GM12878 (cell line): ENCODE results near the gene TRAP1. TPM values are rescaled to one million over a fixed set of nuclear protein-coding genes. Genes with fewer than 3 reads are reported as not detected.

ENCODE experiments used
- CHD2 ChIP-seq: IDR thresholded peaks from 2 replicates; pipeline ENCODE4 v1.6.1; 2011; ENCODE audit warnings: low read depth, low read length, improper control_type of control experiment, borderline replicate concordance
- CREM ChIP-seq: IDR thresholded peaks from 2 replicates; pipeline ENCODE4 v1.6.1; 2014; ENCODE audit warnings: antibody characterized with exemption, low read depth
- DPF2 ChIP-seq: fragments of 450-650 bp; IDR thresholded peaks from 2 replicates; pipeline ENCODE4 v1.6.1; 2017; ENCODE audit warnings: mild to moderate bottlenecking
- EP300 ChIP-seq, 2 experiments: fragments of 150-350 bp in 1 of 2; IDR thresholded peaks; 2 replicates each; pipeline ENCODE4 v1.6.1; 2011 to 2012; ENCODE audit warnings: low read depth in 2 of 2, low read length in 2 of 2, borderline replicate concordance in 1 of 2, improper control_type of control experiment in 1 of 2, inconsistent platforms in 1 of 2; ENCODE audit not compliant: control insufficient read depth in 1 of 2
- KAT2A ChIP-seq: conservative IDR thresholded peaks from 2 replicates; pipeline ENCODE4 v1.6.1; 2011; ENCODE audit warnings: low read depth, low read length; ENCODE audit not compliant: control insufficient read depth
- MYC ChIP-seq: IDR thresholded peaks from 2 replicates; pipeline ENCODE4 v1.6.1; 2011; ENCODE audit warnings: mild to moderate bottlenecking, low read length, moderate library complexity, inconsistent platforms; ENCODE audit not compliant: insufficient read depth, insufficient replicate concordance, insufficient read length, severe bottlenecking
- NBN ChIP-seq: fragments of 450-650 bp; IDR thresholded peaks from 2 replicates; pipeline ENCODE4 v1.6.1; 2016
- NKRF ChIP-seq: fragments of 450-650 bp; conservative IDR thresholded peaks from 2 replicates; pipeline ENCODE4 v1.6.1; 2017; ENCODE audit warnings: mild to moderate bottlenecking, moderate library complexity
- NR2C1 ChIP-seq: fragments of 450-650 bp; IDR thresholded peaks from 2 replicates; pipeline ENCODE4 v1.6.1; 2017; ENCODE audit warnings: antibody characterized with exemption, mild to moderate bottlenecking, moderate library complexity
- RCOR1 ChIP-seq: conservative IDR thresholded peaks from 2 replicates; pipeline ENCODE4 v1.6.1; 2012; ENCODE audit warnings: low read depth, low read length, improper control_type of control experiment
- RELB ChIP-seq: fragments of 450-650 bp; IDR thresholded peaks from 2 replicates; pipeline ENCODE4 v1.6.1; 2017; ENCODE audit warnings: low read depth, mild to moderate bottlenecking, moderate library complexity
- SP1 ChIP-seq: IDR thresholded peaks from one replicate; pipeline ENCODE4 v1.6.1; 2011; ENCODE audit warnings: low read depth, low read length
- SPI1 ChIP-seq: IDR thresholded peaks from 2 replicates; pipeline ENCODE4 v1.6.1; 2011; ENCODE audit warnings: low read depth, mild to moderate bottlenecking, low read length, moderate library complexity, borderline replicate concordance; ENCODE audit not compliant: insufficient read depth
- ZNF217 ChIP-seq: fragments of 450-650 bp; IDR thresholded peaks from 2 replicates; pipeline ENCODE4 v1.6.1; 2017; ENCODE audit warnings: antibody characterized with exemption, mild to moderate bottlenecking
- ZNF384 ChIP-seq: IDR thresholded peaks from 2 replicates; pipeline ENCODE4 v1.6.1; 2012; ENCODE audit warnings: low read depth, mild to moderate bottlenecking, low read length, improper control_type of control experiment, borderline replicate concordance
- ZSCAN29 ChIP-seq: fragments of 450-650 bp; IDR thresholded peaks from 2 replicates; pipeline ENCODE4 v1.6.1; 2017; ENCODE audit warnings: mild to moderate bottlenecking, moderate library complexity
- ZZZ3 ChIP-seq: IDR thresholded peaks from 2 replicates; pipeline ENCODE4 v1.6.1; 2011; ENCODE audit warnings: low read depth; ENCODE audit not compliant: control insufficient read depth, insufficient read length
- polyA plus RNA-seq, 11 experiments: library from polyadenylated mRNA; depleted of rRNA in 4 of 11; unstranded in 6 of 11; stranded (reverse) in 5 of 11; fragments of >200 nt; fragmentation: Nextera tagmentation in 4 of 11; fragmentation: Illumina TruSeq in 1 of 11; extraction: Ambion mirVana in 4 of 11; extraction: Trizol in 1 of 11; gene quantifications; 1 replicate in 1 of 11; 2 replicates in 10 of 11; pipeline versions ENCODE4 v1.2.1 to v1.2.3, GENCODE V29; 2011 to 2016; ENCODE audit warnings: inconsistent platforms in 2 of 11, missing spikeins in 2 of 11, low read depth in 1 of 11
- total RNA-seq, 4 experiments: library from RNA; depleted of rRNA in 3 of 4; stranded (reverse); fragments of >200 nt in 3 of 4; fragmentation: Illumina TruSeq in 1 of 4; extraction: Trizol in 1 of 4; gene quantifications; 2 replicates each; pipeline versions ENCODE4 v1.2.1 to v1.2.3, GENCODE V29; 2013 to 2021
- TF ChIP-seq, protein P1 (sequence below): fragments of 450-650 bp; IDR thresholded peaks from 2 replicates; pipeline ENCODE4 v1.6.1; 2017; ENCODE audit warnings: mild to moderate bottlenecking, moderate library complexity
- TF ChIP-seq, protein P2 (sequence below): IDR thresholded peaks from 2 replicates; pipeline ENCODE4 v1.6.1; 2011; ENCODE audit warnings: borderline replicate concordance, low read depth, mild to moderate bottlenecking, moderate library complexity, low read length; ENCODE audit not compliant: insufficient read depth, poor library complexity, severe bottlenecking

Gene TRAP1
- total and polyA plus RNA-seq, 10 of the 15 experiments (the other 5 are each of a cell fraction or from before 2014, with no cell fraction given), result 16.3 to 442 (median 241) TPM

GRCh38 chr16:3717235-3718018 lies at the start of gene TRAP1 (continued):
- TF ChIP-seq SPI1 (peak; percentile 24; the same call in 1 of the 2 replicates), ZSCAN29 (0 out of 2 replicates have a peak, but pooled peaks have one; percentile 27), RELB (peak; percentile 41; the same call in 1 of the 2 replicates), DPF2 (peak; percentile 87), KAT2A (no peak), RCOR1 (no peak), EP300 (IDR thresholded peaks at IDR 0.05; ENCODE audit: borderline replicate concordance in 1 of 2, control insufficient read depth in 1 of 2, low read depth in 2 of 2, low read length in 2 of 2) (peak in 1 of 2 experiments; percentile 12; a peak in 1 of 4 replicates), SP1 (peak; percentile 64), CHD2 (0 out of 2 replicates have a peak, but pooled peaks have one; percentile 54), MYC (peak; percentile 97), CREM (peak; percentile 95), NBN (peak; percentile 18; the same call in 1 of the 2 replicates), NKRF (peak; percentile 92), ZZZ3 (no peak), ZNF384 (no peak; the same call in 1 of the 2 replicates), NR2C1 (peak; percentile 58), ZNF217 (no peak; the same call in 1 of the 2 replicates)
- TF ChIP-seq, protein P1, sequence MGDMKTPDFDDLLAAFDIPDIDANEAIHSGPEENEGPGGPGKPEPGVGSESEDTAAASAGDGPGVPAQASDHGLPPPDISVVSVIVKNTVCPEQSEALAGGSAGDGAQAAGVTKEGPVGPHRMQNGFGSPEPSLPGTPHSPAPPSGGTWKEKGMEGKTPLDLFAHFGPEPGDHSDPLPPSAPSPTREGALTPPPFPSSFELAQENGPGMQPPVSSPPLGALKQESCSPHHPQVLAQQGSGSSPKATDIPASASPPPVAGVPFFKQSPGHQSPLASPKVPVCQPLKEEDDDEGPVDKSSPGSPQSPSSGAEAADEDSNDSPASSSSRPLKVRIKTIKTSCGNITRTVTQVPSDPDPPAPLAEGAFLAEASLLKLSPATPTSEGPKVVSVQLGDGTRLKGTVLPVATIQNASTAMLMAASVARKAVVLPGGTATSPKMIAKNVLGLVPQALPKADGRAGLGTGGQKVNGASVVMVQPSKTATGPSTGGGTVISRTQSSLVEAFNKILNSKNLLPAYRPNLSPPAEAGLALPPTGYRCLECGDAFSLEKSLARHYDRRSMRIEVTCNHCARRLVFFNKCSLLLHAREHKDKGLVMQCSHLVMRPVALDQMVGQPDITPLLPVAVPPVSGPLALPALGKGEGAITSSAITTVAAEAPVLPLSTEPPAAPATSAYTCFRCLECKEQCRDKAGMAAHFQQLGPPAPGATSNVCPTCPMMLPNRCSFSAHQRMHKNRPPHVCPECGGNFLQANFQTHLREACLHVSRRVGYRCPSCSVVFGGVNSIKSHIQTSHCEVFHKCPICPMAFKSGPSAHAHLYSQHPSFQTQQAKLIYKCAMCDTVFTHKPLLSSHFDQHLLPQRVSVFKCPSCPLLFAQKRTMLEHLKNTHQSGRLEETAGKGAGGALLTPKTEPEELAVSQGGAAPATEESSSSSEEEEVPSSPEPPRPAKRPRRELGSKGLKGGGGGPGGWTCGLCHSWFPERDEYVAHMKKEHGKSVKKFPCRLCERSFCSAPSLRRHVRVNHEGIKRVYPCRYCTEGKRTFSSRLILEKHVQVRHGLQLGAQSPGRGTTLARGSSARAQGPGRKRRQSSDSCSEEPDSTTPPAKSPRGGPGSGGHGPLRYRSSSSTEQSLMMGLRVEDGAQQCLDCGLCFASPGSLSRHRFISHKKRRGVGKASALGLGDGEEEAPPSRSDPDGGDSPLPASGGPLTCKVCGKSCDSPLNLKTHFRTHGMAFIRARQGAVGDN, result peak; percentile 94
- TF ChIP-seq, protein P2, sequence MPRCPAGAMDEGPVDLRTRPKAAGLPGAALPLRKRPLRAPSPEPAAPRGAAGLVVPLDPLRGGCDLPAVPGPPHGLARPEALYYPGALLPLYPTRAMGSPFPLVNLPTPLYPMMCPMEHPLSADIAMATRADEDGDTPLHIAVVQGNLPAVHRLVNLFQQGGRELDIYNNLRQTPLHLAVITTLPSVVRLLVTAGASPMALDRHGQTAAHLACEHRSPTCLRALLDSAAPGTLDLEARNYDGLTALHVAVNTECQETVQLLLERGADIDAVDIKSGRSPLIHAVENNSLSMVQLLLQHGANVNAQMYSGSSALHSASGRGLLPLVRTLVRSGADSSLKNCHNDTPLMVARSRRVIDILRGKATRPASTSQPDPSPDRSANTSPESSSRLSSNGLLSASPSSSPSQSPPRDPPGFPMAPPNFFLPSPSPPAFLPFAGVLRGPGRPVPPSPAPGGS, result no peak
